HG03097 (cell line): Measurements from ENCODE around the gene SEC14L6.
"Not testable (repeated sequence)": the region's sequence is repeated elsewhere in the genome, so short reads cannot be mapped to it uniquely, and the experiment has no call there.

Experiments used
- ATAC-seq: cut with Tn5 transposase; IDR thresholded peaks from one replicate; pipeline ENCODE4 v1.9.1; 2021; ENCODE audit not compliant: unreplicated experiment, low FRiP score

SEC14L6 gene

DNA sequence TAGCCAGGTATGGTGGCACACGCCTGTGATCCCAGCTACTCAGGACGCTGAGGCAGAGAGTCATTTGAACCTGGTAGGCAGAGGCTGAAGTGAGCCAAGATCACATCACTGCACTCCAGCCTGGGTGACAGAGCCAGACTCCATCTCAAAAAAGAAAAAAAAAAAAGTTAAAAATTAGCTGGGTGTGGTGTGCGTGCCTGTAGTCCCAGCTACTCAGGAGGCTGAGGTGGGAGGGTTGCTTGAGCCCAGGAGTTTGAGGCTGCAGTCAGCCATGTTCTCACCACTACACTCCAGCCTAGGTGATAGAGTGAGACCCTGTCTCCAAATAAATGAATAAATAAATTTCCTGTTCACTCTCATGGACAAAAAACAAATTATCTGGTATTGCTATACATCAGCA lies 5.0 kb downstream of the SEC14L6 start:
- ATAC-seq, result not testable (repeated sequence)

DNA sequence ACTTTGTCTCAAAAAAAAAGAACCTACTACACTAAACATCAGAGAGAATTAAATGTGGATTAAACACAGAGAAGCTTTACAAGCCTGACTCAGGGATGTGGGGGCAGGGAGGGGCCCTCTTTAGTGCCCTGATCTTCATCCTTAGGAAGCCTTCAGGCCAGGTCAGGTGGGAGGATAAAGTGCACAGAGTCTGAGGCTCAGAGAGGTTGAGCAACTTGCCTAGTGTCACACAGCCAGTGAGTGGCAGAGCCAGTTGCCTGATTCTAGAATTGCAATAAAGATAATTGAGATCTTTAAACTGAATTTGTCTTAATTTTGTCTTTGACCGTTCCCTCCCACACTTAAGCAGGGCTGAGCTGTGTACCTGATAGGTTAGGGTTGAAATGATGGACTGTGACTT lies 7.2 kb downstream of the SEC14L6 start:
- no peak for ATAC-seq

DNA sequence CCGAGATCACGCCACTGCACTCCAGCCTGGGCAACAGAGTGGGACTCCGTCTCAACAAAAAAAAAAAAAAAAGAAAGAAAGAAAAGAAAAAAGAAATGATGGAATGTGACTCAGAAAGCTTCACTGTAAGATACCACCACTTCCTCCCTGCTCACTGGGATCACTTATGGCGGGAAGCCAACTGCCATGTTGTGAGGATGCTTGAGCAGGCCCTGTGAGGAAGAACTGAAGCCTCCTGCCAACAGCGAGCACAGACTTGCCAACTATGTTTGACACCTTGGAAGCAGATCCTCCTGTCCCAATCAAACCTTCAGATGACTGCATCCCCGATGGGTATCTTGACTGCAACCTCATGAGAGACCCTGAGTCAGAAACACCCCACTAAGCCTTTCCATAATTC lies 8.3 kb downstream of the SEC14L6 start:
- no peak for ATAC-seq

DNA sequence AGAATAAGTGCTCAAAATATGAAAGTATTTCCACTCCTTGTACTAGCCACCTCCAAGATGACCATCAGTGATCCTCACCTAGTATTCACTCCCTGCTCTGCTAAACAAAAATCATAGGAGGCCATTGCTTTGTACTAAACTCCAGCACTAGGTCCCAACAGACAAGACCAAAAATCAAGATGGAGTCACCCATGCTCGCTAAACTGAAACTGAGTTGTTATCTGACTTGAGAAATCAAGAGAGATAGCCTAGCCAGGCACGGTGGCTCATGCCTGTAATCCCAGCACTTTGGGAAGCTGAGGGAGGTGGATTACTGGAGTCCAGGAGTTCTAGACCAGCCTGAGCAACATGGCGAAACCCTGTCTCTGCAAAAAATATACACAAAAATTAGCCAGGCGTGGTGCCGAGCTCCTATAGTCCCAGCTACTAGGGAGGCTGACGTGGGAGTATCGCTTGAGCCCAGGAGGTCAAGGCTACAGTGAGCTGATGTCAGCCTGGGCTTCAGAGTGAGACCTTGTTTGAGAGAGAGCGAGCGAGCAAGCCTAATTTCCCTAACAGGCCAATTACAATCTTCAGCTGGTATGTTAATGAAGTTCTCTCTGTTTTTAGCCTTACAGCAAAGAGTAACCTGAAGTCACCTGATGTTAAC lies 9.3 kb downstream of the SEC14L6 start:
- no peak for ATAC-seq

DNA sequence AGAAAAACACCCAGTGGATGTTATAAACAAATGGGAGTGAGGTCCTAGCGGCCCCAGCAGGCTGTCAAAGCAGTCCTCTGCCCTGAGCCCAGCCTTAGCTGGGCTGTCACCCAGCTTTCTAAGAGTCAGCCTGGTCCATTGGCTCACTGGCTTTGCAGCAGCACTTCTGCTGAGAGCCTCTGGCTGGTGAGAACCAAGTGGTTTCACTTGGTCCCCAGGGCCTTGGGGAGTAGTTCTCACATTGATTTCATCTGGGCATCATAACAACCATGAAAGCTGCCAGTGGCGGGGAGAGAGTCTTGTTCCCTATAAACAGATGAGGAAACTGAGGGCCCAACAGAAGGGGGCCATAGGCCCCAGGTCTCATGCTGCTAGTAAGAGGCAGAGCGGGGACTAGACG lies 11.4 kb downstream of the SEC14L6 start:
- no peak for ATAC-seq

DNA sequence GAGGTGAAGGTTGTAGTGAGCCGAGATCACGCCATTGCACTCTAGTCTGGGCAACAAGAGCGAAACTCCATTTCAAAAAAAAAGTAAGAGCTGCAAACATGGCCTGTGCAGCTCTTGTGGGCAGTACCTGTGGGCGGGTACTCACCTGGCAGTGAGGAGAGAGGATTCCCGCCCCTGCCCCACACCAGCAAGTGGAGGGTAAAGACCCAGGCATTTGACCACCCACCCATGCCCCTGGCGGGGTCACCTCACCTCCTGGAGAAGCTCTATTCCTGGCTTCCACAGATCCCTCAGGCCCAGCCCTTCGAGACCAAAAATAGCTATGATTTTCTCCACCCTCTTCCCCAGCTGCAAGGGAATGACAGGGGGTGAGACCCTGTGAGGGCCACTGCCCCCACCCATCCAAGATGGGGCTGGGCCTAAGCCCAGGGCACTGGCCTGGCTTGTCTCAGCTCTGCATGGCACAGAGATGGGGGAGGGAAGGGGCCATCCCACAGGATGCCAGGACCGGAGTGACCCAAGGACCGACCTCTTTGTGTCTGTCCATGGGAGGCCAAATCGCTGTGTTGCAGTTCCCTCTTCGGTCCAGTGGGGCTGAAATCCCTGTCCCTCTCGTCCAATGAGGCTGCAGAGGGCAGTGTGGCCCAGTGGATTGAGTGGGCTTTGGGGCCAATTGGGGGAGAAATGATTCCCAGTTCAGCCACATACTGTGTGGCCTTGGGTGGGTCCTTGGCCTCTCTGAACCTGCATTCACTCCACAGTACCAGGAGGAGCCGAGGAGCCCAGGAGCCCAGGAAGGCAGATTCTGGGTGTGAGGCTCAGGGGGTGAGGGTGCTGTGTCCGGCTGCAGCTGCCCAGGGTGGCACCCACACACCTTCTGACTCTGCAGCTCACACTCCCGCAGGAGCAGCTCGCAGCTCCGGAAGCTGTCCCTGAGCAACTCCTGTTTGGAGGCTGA lies 14.6 kb downstream of the SEC14L6 start:
- no peak for ATAC-seq

DNA sequence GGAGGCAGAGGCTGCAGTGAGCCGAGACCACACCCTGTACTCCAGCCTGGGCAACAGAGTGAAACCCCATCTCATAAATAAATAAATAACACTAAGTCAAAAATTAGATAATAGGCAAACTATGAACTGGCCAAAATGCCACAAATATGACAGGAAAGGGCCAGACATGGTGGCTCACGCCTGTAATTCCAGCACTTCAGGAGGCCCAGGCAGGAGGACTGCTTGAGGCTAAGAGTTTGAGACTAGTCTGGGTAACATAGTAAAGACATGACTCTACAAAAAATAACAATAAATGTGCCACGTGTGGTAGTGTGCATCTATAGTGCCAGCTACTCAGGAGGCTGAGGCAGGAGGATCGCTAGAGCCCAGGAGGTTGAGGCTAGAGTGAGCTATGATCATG lies 19.9 kb downstream of the SEC14L6 start:
- no peak for ATAC-seq

DNA sequence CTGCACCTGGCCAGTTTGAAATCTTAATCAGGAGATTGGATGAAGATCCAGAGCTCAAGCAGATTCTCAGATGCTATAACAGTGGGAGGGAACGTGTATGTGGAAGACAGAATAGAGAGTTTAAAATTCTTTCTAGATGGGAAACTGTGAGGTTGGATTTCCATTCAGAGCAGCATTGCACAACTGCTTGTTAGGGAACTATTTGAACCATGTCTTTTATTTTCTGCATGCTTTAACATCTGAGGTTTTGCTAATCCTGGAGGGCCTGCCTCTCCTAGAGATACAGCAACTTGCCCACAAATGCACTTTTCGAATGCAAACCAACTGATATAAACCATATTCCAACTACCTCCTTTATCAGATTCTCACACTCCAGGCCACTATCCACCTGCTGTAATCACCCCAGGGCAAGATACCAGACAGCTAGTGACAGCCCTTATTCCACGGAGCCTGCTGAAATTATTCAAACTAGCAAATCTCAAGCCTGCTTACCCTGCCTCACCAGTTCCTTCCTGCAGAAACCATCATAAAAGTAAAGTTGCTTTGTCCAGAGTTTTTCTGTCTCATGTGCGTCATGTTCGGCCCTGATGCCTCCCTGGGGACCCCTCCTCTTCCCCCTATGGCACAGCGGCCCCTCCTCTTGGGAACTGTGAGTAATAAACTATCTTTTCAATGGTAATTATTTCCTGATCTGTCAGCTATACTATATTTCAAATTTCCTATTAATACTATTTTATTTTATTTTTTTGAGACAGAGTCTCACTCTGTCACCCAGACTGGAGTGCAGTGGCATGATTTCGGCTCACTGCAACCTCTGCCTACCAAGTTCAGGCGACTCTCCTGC lies 22.7 kb downstream of the SEC14L6 start:
- no peak for ATAC-seq

DNA sequence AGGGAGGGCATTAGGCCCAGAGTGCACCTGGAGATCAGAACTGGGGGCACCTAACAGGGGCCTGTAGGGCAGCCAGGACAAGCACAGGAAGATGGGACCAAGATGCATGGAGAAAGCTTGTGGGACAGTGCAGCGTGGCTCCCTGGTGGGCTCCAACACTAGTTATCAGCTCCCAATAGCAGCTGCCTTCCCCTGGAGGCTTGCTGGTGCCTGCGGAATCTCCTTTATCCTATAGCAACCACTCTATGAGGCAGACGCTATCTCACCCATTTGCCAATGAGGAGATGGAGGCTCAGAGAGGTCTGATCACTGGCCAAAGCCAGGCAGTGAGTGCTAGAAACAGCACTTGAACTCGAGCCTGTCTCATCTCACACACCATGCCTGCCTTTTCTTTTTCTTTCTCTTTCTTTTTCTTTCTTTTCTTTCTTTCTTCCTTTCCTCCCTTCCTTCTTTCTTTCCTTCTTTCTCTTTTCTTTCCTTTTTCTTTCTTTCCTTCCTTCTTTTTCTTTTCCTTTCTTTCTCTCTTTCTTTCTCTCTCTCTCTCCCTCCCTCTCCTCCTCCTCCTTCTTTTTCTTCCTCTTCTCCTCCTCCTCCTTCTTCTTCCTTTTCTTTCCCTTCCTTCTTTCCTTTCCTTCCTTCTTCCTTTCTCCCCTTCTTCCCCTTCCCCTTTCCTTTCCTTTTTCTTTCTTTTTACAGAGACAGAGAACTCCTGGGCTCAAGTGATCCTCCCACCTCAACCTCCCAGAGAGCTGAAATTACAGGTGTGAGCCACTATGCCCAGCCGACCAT lies 25.0 kb downstream of the SEC14L6 start:
- ATAC-seq, result no peak

DNA sequence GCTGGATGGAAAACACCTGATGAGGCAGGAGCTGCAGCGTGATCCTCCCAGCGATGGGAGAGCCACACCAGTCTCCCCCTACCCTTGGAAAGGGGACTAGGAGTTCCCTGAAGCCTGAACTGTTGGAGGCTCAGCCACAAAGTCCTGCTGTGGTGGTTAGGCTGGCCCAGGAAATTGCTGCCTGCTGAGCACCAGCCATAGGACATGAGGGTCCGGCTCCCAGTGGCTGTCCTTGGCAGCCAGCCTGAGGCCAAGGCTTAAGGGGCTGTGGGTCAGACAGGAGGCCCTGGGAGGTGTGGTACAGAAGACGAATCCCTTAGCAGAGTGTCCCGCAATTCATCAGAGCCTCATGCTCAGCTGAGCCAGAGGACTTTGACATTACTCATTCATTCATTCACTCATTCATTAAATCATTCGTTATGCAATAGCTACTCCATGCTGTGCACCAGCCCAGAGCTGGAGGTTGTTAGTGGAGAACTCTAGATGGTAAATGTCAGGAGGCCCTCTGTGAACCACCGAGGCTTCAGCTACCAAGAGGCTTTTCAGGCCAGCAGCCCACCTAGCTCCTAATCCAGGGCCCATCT lies 26.6 kb downstream of the SEC14L6 start:
- no peak for ATAC-seq

DNA sequence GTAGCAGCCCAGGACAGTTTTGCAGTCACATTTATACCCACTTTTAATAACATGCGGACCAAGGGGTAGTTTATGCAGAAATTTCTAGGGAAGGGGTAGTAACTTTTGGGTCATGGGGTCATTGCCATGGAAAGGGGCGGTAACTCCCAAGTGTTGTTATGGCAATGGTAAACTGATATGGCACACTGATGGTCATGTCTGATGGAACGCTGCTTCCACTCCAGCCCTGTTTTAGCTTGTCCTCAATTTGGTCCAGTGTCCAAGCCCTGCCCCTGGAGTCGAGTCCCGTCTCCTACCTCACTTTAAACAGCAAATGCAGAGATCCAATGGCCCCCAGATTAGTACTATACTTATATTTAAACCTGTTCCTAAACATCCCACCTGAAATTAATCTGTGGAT lies 29.8 kb downstream of the SEC14L6 start:
- no peak for ATAC-seq

DNA sequence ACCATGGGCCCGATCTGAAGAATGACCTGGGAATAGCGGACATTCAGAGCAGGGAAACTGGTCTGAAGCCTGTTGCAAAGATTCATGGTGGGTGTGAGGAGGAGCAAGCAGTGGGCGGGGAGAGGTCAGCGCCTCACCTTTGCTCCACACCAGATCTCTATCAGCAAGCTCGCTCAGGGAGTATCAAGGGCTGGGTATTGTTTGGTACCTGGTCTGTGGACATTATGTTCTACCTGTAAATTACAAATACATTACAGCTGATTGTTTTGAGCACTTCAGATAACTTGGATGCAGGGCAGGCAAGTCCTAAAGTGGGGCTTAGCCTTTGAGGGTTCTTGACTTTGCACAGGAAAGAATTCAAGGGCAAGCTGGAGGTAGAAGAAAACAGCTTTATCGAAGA lies 30.3 kb downstream of the SEC14L6 start:
- no peak for ATAC-seq

DNA sequence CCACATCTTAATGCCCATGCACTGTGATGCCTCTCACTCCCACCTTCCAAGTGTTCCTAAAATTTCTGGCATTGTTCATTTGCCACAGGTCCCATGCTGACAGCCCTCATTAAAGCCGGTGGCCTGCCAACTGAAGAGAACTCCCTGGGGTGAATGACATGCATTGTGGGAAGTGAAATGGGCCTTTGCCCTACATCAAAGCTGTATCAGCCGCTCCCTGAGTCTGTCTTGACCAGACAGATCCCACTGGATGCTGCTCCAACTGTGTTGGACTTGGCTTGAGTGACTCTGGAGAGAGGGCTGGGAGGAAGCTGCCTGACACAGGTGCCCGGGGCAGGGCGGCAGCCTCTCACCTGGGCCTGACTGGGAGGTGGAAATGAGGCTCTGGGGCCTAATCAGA lies 32.3 kb downstream of the SEC14L6 start:
- ATAC-seq, result no peak

DNA sequence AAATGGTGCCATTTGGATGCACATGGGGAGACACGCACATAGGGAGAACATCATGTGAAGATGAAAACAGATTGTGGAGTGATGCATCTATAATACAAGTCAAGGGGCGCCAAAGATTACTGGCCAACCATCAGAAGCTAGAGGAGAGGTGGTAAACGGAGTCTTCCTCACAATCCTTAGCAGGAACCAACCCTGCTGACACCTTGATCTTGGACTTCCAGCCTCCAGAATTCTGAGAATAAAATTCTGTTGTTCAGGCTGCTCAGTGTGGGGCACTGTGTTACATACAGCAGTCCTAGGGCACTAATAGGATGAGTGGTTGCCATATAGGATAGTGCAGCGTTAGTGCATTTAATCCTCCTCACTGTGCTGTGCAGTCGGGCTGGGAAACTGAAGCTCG lies 33.1 kb downstream of the SEC14L6 start:
- no peak for ATAC-seq

DNA sequence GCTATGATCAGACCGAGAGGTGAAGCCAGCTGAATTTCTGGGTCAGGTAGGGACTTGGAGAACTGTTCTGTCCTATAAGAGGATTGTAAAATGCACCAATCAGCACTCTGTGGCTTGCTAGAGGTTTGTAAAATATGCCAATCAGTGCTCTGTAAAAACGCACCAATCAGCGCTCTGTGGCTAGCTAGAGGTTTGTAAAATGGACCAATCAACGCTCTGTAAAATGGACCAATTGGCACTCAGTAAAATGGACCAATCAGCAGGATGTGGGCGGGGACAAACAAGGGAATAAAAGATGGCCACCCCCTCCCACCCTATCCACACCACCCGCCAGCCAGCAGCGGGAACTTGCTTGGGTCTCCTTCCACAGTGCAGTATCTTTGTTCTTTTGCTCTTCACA lies 34.6 kb downstream of the SEC14L6 start:
- ATAC-seq, result no peak

DNA sequence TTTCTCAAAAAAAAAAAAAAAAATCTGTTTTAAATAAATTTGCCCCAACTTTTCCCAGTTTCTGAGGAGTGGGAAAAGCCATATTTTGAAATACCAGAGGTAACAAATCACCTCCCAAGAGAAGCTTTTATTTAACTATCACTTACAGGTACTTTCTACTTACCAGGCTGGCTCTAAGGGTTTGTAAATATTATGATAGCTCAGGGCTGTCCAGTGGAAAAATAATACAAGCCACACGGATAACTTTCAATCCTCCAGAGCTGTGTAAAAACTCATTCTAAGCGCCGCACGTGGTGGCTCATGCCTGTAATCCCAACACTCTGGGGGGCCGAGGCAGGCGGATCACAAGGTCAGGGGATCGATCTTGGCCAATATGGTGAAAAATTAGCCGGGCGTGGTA lies 35.4 kb downstream of the SEC14L6 start:
- ATAC-seq, result no peak

DNA sequence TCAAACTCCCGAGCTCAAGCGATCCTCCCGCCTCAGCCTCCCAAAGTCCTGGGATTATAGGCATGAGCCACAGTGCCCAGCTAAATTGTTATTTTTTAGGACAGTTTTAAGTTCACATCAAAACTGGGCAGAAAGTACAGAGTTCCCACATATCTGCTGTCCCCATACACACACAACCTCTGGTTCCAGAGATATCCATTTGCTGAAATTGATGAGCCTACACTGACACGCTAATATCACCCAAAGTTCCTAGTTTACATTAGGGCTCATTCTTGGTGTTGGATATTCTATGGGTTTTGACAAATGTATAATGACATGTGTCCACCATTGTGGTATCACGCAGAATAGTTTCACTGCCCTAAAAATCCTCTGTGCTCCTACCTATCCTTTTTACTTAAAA lies 38.3 kb downstream of the SEC14L6 start:
- ATAC-seq, result no peak

DNA sequence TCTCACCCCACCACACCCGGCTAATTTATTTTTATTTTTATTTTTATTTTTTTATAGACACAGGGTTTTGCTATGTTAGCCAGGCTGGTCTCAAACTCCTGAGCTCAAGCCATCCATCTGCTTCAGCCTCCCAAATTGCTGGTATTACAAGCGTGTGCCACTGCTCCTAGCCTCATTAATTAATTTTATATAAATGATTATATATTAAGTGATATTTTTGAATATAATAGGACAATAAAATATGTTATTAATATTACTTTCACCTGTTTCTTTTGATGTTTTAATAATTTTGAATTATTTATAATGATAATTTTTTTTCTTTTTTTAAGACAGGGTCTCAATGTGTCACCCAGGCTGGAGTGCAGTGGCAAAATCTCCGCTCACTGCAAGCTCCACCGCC lies 38.9 kb downstream of the SEC14L6 start:
- ATAC-seq, result no peak

DNA sequence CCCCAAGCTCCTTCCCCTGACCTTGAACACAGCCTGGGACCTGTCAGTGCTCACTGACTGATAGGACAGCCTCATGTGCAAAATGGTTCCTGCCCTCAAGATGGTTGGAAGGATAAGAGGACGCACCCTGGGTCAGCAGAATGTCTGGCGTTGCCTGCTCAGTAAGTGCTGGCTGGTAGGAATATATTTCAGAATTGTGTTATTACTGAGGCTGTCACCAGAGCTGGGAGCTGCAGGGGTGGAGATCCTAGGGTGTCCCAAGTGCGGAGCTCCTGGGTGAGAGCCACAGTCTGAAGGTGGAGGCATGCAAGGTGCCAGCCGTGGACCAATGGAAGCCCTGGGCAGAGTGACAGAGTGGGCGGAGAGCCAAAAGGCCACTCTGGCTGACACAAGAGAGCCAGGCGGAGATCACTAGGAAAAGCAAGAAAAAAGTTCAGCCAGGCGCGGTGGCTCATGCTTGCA lies 40.0 kb downstream of the SEC14L6 start:
- no peak for ATAC-seq

DNA sequence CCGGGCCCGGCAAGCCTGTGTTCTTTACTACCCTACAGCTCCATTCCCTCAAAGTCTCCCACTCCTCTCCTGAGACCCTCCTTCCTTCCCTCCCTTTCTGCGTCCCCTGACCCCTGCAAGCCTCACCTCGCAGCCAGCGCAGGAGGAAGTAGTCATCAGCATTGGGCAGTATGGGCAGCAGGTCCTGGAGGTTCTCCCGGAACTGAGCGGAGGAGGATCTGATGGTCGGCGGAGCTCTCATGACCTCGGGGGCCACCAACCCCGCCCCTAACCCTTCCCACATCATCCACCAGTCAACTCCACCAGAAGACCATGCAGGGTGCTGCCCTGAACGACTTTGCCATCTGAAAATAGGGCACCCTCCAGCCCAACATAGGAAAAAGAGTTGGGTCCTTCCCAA lies 43.0 kb downstream of the SEC14L6 start:
- no peak for ATAC-seq
